ENCODE data around the gene HTN1.
"Not testable (repeated sequence)": the region's sequence is repeated elsewhere in the genome, so short reads cannot be mapped to it uniquely, and the experiment has no call there.

HTN1 gene

DNA sequence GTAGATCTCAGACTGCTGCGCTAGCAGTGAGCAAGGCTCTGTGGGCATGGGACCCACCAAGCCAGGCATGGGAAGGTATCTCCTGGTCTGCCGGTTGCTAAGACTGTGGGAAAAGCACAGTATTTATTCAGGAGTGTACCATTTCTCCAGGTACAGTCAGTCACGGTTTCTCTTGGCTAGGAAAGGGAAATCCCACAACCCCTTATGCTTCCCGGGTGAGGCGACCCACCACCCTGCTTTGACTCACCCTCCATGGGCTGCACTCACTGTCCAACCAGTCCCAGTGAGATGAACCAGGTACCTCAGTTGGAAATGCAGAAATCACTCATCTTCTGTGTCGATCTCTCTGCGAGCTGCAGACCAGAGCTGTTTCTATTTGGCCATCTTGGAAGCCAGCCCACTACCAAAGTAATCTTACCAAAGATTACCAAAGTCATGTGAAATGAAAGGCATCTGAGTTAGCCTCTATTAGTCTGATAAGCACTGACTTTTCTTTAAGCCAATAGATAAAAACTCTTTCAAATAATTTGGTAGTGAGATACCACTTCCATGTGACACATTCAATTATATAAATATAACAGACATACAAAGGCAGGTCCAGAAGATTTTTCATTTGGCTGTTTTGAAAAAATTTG is 8.5 kb upstream of the HTN1 start:
- in situ Hi-C loops (cut with HindIII; ENCODE audit: low sequenced_read_pairs): no loop called here
- DNase-seq (ENCODE audit: low read depth, low spot score): no peak
- no peak overlapping the region for H3K4me3 ChIP-seq (ENCODE audit: low read depth, low read length)
- TF ChIP-seq, protein P1, sequence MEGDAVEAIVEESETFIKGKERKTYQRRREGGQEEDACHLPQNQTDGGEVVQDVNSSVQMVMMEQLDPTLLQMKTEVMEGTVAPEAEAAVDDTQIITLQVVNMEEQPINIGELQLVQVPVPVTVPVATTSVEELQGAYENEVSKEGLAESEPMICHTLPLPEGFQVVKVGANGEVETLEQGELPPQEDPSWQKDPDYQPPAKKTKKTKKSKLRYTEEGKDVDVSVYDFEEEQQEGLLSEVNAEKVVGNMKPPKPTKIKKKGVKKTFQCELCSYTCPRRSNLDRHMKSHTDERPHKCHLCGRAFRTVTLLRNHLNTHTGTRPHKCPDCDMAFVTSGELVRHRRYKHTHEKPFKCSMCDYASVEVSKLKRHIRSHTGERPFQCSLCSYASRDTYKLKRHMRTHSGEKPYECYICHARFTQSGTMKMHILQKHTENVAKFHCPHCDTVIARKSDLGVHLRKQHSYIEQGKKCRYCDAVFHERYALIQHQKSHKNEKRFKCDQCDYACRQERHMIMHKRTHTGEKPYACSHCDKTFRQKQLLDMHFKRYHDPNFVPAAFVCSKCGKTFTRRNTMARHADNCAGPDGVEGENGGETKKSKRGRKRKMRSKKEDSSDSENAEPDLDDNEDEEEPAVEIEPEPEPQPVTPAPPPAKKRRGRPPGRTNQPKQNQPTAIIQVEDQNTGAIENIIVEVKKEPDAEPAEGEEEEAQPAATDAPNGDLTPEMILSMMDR (IDR thresholded peaks at IDR 0.05; ENCODE audit: low read depth, low read length): no peak

DNA sequence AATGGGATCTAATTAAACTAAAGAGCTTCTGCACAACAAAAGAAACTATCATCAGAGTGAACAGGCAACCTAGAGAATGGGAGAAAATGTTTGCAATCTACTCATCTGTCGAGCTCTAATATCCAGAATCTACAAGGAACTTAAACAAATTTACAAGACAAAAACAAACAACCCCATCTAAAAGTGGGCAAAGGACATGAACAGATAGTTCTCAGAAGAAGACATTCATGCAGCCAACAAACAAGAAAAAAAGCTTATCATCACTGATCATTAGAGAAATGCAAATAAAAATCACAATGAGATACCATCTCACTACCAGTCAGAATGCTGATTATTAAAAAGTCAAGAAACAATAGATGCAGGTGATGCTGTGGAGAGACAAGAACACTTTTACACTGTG is 6.3 kb downstream of the HTN1 start:
- in situ Hi-C loops (cut with HindIII; ENCODE audit: low sequenced_read_pairs); H3K4me3 ChIP-seq (ENCODE audit: low read depth, low read length); DNase-seq (ENCODE audit: low read depth, low spot score): not testable (repeated sequence)

DNA sequence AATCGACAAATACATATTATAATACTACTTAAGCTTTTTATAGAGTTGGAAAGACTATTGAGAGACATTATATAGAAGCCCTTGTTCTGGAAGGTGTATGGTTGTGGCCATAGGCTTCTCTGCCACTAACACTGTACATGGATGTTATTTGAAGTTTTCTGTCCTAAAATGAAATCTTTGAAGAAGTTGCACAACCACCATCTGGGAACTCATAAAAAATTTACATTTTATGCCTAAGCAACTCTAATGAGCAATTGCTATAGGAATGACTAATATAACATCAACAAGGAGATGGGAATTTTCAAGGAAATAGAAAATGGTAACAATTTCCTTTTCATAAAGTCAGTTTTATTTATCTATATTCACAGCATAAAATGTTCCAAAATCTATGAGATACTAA is 7.4 kb downstream of the HTN1 start:
- in situ Hi-C loops (cut with HindIII; ENCODE audit: low sequenced_read_pairs): no loop called here

DNA sequence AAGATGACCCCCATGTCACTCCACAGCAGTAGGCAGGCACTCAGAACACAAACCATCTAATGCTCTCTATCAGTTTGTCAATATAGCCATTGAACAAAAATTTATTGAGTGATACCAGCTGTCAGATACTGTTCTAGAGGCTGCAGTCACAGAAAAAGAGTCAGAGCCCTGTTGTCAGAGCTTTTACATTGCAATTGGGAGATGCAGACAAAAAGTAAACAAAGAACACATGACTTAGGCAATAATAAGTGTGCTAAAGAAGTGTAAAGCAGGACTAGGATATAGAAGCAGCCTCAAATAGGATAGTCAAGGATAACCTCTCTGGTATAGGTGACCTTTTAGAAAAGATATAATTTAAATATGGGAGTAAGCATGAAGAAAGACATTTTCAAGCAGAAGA is 8.9 kb downstream of the HTN1 start:
- no peak for DNase-seq (ENCODE audit: low read depth, low spot score)
- no peak overlapping the region for H3K4me3 ChIP-seq (ENCODE audit: low read depth, low read length)
- in situ Hi-C loops (cut with HindIII; ENCODE audit: low sequenced_read_pairs): no loop called here
- TF ChIP-seq, protein P1 (IDR thresholded peaks at IDR 0.05; ENCODE audit: low read depth, low read length): no peak

More for the DNA sequence above, 7.4 kb downstream of the HTN1 start:
- TF ChIP-seq, protein P1 (IDR thresholded peaks at IDR 0.05; ENCODE audit: low read depth, low read length): no peak
- no peak for DNase-seq (ENCODE audit: low read depth, low spot score)
- H3K4me3 ChIP-seq (ENCODE audit: low read depth, low read length): no peak overlapping the region

DNA sequence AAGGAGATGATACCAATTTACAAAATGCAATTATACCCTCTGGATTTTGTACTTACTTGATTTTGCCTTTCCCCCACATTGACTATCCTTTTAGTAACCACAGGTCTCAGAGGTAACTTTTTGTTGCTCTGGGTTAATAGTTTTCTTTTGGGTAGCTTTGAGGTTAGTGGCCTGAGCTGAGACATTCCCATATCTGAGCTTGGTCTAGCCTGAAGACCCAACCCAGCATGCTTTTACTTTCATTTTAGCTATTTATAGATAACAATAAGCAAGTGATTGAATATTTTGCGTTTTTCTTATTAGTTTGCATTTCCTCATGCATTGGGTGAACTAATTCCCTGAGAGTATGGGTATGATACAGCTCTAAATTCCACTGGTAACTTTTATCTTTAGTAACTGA is 11.8 kb downstream of the HTN1 start:
- TF ChIP-seq, protein P1 (IDR thresholded peaks at IDR 0.05; ENCODE audit: low read depth, low read length): no peak
- no peak overlapping the region for H3K4me3 ChIP-seq (ENCODE audit: low read depth, low read length)
- DNase-seq (ENCODE audit: low read depth, low spot score): no peak
- in situ Hi-C loops (cut with HindIII; ENCODE audit: low sequenced_read_pairs): no loop called here

DNA sequence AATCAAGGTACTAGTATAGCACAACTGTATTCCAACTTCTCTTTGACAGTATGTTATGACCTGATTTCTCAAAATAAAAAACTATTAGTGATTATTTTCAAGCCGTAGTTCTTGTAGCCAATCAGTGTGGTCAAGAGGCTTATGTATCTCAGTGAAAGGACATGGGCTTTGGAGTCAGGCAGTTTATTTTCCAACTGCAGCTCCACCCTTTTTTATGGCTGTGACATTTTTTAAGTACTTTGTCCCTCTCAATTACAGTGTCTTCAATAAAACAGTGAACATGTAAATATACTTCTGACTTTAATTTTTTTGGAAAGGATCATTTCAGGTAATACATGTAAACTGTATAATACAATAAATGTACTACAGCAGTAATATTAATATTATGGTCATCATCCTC is 30.0 kb downstream of the HTN1 start:
- DNase-seq (ENCODE audit: low read depth, low spot score): no peak
- in situ Hi-C loops (cut with HindIII; ENCODE audit: low sequenced_read_pairs): no loop called here
- no peak overlapping the region for H3K4me3 ChIP-seq (ENCODE audit: low read depth, low read length)
- TF ChIP-seq, protein P1 (IDR thresholded peaks at IDR 0.05; ENCODE audit: low read depth, low read length): no peak

DNA sequence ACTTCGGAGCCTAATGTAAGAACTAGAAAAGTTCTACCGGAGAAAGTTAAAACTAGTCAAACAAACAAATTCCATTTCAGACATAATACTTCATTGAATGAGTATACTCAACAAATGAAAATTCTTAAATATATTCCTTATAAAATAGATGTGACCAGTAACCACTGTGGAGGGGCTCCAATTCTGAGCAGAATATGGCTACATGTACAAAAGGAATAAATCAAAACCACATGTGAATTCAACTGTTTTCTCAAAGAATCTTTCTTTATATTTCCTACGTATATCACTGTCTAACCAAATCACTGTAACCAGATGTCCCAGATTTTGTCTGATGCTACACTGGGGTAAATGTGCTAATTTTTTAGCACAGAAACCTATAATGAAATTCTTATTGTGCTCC is 49.0 kb downstream of the HTN1 start:
- in situ Hi-C loops (cut with HindIII; ENCODE audit: low sequenced_read_pairs): no loop called here
- TF ChIP-seq, protein P1 (IDR thresholded peaks at IDR 0.05; ENCODE audit: low read depth, low read length): no peak
- DNase-seq (ENCODE audit: low read depth, low spot score): no peak

More for the DNA sequence above, 49.0 kb downstream of the HTN1 start:
- H3K4me3 ChIP-seq (ENCODE audit: low read depth, low read length): no peak overlapping the region
